Measurements from ENCODE around the gene NDE1. TPM values are rescaled to one million over a fixed set of nuclear protein-coding genes. Genes with fewer than 3 reads are reported as not detected.
A peak's percentile ranks its signal among the peaks of the same experiment; 100 is the strongest.
"Not testable (repeated sequence)": the region's sequence is repeated elsewhere in the genome, so short reads cannot be mapped to it uniquely, and the experiment has no call there.

The NDE1 gene
- total RNA-seq, 1 donor from 2014 or later = 42.9 TPM

DNA sequence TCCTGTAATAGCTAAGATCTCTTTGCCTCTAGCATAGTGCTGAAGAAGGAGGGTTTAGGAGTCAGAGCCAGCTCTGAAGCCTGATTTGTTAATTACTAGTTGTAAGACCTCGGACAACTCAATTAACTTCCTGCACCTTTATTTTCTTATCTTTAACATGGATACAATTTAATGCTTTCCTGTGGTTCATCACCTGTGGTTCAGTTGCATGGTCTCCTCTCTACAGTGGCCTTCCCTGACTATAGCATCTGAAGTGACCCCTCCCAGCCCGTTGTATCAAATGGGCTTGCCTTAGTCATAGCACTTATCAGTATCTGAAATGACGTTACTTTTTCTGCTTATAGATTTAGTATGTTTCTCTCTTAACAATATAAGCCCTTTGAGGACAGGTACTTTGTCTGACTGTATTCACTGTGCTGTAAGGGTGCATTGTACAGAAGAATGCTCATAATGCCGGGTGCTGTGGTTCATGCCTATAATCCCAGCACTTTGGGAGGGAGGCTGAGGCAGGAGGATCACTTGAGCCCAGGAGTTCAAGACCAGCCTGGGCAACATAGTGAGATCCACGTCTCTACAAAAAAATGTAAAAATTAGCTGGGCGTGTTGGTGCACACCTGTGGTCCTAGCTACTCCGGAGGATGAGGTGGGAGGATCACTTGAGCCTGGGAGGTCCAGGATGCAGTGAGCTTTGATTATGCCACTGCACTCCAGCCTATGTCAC lies 2.6 kb upstream of the NDE1 start:
- DNase-seq (ENCODE audit: low spot score) (no peak), ATAC-seq (no peak)
- intact Hi-C loops (cut with DNase I) = no loop called here

DNA sequence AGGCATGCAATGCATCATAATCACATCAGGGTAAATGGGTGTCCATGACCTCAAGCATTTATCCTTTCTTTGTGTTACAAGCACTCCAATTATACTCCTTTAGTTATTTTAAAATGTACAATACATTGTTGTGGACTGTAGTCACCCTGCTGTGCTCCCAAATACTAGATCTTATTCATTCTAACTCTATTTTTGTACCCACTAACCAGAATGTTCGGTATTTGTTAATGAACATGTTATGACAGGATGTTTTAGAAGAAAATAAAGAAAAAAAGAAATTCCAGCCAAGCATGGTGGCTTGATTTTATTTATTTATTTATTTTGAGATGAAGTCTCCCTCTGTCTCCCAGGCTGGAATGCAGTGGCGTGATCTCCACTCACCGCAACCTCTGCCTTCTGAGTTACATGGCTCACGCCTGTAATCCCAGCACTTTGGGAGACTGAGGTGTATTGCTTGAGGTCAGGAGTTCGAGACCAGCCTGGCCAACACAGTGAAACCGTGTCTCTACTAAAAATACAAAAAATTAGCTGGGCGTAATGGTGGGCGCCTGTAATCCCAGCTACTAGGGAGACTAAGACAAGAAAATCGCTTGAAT lies 1.8 kb upstream of the NDE1 start:
- no peak for ATAC-seq
- intact Hi-C loops (cut with DNase I) = no loop called here
- DNase-seq (ENCODE audit: low spot score) = no peak

DNA sequence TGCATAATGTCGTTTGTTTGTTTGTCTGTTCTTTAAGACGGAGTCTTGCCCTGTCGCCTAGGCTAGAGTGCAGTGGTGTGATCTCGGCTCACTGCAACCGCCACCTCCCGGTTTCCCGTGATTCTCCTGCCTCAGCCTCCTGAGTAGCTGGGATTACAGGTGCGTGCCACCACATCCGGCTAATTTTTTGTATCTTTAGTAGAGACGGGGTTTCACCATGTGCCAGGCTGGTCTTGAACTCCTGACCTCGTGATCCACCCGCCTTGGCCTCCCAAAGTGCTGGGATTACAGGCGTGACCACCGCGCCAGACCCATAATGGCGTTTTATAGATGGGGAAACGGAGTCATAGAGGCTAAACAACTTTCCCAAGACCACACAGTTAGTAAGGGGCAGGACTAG lies 734 bp upstream of the NDE1 start:
- intact Hi-C loops (cut with DNase I); ATAC-seq: not testable (repeated sequence)
- DNase-seq (ENCODE audit: low spot score) = peak; percentile 52

DNA sequence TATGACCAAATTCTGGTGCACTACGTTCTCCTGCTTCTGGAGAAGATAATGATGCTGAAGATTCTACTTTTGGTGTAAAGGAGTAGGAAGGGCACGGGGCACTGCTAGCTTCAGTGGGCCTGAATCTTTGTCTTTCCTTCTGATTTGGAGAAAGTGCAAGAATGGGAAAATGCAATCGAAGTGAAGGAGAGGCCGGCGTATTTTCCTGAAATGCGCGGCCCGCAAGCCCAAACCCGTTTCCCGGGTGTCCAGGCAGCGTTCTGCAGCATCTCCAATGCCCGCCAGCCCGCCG lies 372 bp upstream of the NDE1 start:
- intact Hi-C loops (cut with DNase I) = no loop called here
- ATAC-seq = no peak

DNA sequence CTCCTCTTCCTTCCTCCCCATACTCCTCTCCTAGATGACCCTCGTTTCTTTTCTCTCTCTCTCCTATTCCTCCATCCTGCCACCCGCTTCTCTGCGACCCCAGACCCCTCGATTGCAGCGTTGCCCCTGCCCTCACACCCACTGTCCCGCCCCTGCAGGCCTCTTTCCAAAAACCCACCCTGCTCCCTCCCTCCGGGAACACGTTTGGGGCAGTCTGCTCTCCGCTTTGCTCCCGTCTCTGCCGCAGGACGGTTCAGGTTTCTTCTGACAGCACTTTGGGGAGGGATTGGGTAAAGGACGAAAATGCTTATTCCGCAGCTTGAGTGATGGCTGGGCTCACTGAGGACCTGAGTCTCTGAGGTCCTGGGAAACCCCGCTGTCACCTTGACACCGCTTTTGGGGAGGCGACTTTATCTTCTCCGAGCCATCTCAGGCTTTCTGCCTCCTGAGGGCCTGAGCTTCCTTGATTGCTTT lies 690 bp downstream of the NDE1 start:
- intact Hi-C loops (cut with DNase I) = no loop called here
- DNase-seq (ENCODE audit: low spot score) = peak; percentile 64
- ATAC-seq = peak; percentile 47

More for the DNA sequence above, 372 bp upstream of the NDE1 start:
- DNase-seq (ENCODE audit: low spot score) = no peak

DNA sequence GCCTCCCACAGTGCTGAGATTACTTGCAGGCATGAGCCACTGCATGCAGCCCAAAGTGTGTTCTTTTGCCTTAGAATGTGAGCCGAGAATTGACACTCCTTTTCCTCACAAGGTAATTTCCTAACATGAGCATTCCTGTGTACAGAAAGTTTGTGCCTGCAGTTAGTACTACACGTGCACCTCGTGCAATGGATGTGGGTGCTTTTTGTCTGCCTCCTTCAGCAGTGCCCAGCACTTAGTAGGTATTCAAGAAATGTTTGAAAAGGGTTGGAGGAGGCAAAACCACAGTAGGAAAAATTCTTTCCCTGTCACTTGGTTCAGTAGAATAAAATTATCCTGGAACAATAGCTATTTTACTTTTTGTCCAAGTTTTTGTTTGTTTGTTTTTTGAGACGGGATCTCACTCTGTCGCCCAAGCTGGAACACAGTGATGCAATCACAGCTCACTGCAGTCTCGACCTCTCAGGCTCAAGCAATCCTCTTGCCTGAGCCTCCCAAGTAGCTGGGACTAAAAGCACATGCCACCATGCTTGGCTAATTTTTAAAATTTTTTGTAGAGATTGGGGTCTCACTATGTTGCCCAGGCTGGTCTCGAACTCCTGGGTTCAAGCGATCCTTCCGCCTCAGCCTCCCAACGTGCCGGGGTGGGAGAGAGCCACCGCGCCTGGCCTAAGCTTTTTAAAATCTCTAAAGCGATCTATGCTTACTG lies 2.4 kb downstream of the NDE1 start:
- DNase-seq (ENCODE audit: low spot score) (peak; percentile 22), ATAC-seq (no peak)
- intact Hi-C loops (cut with DNase I) = no loop called here

DNA sequence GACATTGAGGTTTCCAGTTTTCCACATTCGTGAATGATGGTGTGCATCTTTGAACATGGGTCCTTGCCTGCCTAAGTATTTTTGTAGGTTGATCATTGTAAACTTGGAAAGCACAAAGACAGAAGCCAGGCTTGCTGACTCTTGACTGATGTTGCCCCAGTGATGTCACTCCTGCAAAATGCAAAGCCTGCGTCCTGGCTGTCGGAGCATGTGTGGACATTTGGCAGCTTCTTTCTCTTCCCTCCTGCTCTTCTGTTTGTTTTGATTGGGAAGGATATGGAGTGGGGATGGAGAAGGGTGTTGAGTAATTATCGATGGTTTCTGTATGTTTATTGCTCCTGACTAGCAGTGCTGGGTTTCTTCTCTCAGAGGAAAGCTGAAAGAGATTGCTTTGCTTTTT lies 3.2 kb downstream of the NDE1 start:
- no peak for ATAC-seq
- intact Hi-C loops (cut with DNase I) = no loop called here
- DNase-seq (ENCODE audit: low spot score) = peak; percentile 26

DNA sequence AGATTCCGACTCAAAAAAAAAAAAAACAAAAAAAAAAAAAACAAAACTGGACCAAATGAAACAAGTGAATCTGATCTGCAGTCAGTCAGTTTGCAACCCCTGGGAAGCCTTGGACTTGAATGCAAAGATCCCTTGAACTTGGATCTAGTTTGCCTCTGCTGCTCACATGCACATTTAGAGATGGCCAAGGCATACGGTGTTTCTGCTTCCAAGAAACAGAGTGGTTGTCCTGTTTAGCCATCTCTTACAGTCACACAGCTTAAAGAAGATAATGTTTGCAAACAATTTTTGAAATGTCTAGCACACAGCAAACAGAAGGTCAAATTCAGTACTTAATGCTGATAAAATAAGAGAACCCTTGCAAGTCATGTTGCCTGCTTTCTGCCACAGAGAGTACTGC lies 4.5 kb downstream of the NDE1 start:
- no peak for DNase-seq (ENCODE audit: low spot score)
- intact Hi-C loops (cut with DNase I) = no loop called here

DNA sequence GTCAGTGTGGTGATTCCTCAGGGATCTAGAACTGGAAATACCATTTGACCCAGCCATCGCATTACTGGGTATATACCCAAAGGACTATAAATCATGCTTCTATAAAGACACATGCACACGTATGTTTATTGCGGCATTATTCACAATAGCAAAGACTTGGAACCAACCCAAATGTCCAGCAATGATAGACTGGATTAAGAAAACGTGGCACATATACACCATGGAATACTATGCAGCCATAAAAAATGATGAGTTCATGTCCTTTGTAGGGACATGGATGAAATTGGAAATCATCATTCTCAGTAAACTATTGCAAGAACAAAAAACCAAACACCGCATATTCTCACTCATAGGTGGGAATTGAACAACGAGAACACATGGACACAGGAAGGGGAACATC lies 5.5 kb downstream of the NDE1 start:
- intact Hi-C loops (cut with DNase I); ATAC-seq; DNase-seq (ENCODE audit: low spot score): not testable (repeated sequence)

More for the DNA sequence above, 4.5 kb downstream of the NDE1 start:
- ATAC-seq = no peak

DNA sequence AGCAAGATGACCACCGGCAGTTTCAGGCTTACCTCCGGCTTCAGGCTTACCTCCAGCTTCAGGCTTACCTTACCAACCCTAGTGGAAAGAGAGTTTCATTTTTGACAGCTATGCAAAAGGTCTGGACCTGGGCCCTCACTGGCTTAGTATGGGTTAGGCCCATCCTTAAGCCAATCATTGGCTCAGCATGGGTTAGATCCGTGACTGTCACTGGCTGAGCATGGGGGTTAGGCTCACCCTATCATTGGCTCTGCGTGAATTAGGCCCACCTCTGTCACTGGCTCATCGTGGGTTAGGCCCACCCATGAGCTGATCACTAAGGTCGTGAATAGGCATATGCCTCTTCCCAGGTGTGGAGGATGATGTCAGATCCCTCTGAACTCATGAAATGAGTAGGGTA lies 8.1 kb downstream of the NDE1 start:
- intact Hi-C loops (cut with DNase I) = no loop called here
- no peak for ATAC-seq
- DNase-seq (ENCODE audit: low spot score) = no peak

DNA sequence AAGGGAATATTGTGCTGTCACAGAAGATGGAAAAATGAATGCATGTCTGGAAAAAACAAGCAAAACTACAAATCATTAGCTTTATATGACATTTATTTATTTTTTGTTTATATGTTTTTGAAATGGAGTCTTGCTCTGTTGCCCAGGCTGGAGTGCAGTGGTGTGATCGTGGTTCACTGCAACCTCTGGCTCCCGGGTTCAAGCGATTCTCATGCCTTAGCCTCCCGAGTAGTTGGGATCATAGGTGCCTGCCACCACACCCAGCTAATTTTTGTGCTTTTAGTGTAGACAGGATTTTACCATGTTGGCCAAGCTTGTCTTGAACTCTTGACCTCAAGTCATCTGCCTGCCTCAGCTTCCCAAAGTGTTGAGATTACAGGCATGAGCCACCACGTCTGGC lies 8.5 kb downstream of the NDE1 start:
- ATAC-seq (no peak), DNase-seq (ENCODE audit: low spot score) (no peak)
- intact Hi-C loops (cut with DNase I) = no loop called here

DNA sequence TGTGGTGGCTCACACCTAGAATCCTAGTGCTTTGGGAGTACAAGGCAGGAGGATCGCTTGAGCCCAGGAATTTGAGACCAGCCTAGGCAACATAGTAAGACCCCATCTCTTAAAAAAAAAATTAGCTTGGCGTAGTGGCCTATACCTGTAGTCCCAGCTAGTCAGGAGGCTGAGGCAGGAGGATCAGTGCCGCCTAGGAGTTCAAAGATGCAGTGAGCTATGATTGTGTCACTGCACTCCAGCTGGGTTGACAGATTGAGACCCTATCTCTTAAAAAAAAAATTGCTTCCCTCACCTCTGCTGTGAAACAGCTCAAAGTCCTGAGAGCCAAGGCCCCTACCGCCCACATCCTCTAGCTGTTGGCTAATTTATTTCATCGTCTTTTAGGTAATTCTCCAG lies 10.2 kb downstream of the NDE1 start:
- DNase-seq (ENCODE audit: low spot score) (no peak), ATAC-seq (no peak)
- intact Hi-C loops (cut with DNase I) = no loop called here

DNA sequence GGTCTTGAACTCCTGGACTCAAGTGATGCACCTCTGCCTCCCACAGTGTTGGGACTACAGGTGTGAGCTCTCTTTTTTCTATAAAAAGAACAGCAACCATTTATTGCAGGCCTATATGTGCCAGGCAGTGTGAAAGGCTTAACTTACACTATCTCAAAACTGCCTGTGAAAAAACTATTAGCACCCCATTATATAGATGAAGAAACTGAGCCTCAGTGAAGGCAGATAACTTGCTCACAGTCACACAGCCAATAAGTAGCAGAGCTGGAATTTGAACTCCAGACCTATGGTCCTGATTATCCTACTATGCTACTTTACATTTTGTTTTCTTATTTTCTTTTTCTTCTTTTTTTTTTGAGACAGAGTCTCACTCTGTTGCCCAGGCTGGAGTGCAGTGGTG lies 15.1 kb downstream of the NDE1 start:
- ATAC-seq (no peak), DNase-seq (ENCODE audit: low spot score) (no peak)
- intact Hi-C loops (cut with DNase I) = no loop called here

DNA sequence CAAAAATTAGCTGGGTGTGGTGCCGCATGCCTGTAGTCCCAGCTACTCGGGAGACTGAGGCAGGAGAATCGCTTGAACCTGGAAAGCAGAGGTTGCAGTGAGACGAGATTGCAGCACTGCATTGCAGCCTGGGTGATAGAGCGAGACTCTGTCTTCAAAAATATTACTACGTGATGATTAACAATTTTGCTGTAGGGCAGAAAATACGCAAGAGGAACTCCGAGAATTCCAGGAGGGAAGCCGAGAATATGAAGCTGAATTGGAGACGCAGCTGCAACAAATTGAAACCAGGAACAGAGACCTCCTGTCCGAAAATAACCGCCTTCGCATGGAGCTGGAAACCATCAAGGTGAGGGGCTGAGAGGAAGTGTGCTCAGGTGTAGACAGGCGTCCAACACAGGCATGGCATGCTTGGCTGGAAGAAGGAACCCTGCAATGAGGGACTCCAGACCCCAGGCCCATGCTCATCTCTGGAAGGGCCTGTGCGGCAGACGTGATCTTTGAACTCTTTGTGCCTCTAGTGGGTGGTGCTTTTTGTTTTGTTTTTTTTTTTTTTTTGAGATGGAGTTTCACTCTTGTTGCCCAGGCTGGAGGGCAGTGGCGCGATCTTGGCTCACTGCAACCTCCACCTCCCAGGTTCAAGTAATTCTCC lies 17.2 kb downstream of the NDE1 start:
- no peak for ATAC-seq
- DNase-seq (ENCODE audit: low spot score) = no peak
- intact Hi-C loops (cut with DNase I) = no loop called here

DNA sequence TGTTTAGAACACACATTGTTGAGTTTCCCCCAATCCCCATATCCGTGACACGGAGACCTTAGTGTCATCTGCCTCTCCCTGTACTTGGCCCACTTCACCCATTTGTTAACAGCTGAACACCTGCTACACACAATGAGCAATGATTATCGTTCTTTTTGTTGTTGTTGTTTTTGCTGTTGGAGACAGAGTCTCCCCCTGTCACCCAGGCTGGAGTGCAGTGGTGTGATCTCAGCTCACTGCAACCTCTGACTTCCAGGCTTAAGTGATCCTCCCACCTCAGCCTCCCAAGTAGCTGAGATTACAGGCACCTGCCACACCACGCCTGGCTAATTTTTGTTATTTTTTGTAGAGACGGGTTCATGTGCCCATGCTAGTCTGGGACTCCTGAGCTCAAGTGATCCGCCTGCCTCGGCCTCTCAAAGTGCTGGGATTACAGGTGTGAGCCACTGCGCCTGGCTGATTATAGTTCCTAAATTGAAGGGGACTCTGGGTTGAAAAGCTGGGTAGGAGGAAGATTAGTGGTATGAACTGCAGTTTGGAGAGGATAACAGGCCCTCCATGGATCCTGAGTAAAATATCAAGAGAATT lies 21.6 kb downstream of the NDE1 start:
- intact Hi-C loops (cut with DNase I) = no loop called here
- ATAC-seq = no peak
- DNase-seq (ENCODE audit: low spot score) = no peak

DNA sequence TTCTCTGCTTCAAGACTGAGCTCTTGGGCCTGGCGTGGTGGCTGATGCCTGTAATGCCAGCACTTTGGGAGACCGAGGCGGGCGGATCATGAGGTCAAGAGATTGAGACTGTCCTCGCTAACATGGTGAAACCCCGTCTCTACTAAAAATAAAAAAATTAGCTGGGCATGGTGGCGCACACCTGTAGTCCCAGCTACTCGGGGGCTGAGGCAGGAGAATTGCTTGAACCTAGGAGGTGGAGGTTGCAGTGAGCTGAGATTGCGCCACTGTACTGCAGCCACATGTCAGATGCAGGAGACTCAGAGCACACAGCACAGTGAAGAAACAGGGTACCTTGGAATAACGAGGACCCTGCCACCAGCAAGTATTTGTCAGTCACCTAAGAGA lies 22.1 kb downstream of the NDE1 start:
- DNase-seq (ENCODE audit: low spot score); intact Hi-C loops (cut with DNase I); ATAC-seq: not testable (repeated sequence)

DNA sequence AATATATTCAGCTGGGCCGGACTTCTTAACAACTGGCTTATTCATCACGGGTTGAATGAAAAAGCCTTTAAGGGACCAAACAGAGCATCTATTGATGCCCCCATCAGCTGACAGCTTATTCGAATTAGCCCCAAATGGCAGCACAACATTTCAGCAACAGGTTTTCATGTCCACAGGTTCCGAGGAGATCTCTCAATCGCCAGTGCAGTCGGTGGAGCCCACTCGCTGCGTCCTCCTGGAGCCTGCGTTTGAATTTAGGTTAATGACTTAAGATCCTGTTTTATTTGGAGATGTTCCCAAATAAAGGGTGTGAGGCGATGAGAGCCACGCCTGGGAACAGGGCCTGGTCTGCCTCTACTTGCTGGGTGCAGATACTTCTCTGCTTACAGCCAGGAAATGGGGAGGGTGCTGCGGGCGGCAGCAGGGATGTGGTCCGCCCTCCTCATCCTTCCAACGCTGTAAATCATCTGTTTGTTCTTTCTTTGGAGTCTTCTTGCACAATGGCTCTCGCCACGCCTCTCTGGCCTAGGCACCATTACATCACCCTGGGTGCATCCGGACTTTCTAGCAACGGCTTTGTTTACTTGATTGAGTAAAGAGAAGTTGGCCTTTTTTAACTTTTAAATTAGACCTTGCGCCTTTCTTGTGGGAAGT lies 22.6 kb downstream of the NDE1 start:
- DNase-seq (ENCODE audit: low spot score) (peak; percentile 92), ATAC-seq (peak; percentile 98)
- intact Hi-C loops (cut with DNase I) = no loop called here

DNA sequence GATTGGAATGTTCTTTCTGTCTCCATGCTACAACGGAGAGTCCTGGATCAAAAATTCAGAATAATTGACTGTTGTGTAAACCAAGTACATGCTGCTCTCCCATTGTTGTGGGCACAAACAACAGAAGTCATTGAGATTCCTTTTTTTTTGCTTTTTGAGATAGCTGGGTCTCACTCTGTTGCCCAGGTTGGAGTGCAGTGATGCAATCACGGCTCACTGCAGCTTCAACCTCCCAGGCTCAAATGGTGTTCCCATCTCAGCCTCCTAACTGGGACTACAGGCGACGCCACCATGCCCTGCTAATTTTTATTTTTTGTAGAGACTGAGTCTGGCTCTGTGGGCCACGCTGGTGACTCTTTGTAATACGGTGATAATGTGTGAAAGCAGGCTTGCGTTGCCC lies 24.5 kb downstream of the NDE1 start:
- ATAC-seq (no peak), DNase-seq (ENCODE audit: low spot score) (no peak)
- intact Hi-C loops (cut with DNase I) = no loop called here

DNA sequence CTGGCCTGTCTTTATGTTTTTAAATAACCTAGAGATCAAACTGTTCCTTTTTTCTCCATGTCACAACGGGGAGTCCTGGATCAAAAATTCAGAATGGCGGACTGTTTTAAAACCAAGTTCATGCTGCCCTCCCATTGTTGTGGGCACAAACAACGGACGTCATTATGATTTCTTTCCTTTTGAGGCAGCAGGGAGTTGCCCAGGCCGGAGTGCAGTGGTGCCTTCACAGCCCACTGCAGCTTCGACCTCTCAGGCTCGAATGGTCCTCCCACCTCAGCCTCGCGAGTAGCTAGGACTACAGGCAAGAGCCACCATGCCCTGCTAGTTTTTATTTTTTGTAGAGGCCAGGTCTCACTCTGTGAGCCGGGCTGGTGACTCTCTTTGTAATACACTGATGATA lies 26.5 kb downstream of the NDE1 start:
- DNase-seq (ENCODE audit: low spot score) = no peak
- intact Hi-C loops (cut with DNase I) = no loop called here
- no peak for ATAC-seq

All from sciatic nerve (tissue), 2 donors.